Testis (tissue), 2 donors: ENCODE results near the gene SVIL.

Experiments used
- CTCF ChIP-seq, 3 experiments: fragments of 450-650 bp in 2 of 3; fragments of 200-600 bp in 1 of 3; sonication (generic) in 1 of 3; IDR thresholded peaks; one replicate each; pipeline ENCODE4 v1.5.1; 2016 to 2019; ENCODE audit warnings: antibody characterized with exemption in 3 of 3, mild to moderate bottlenecking in 2 of 3, moderate library complexity in 1 of 3
- POLR2A ChIP-seq: fragments of 450-650 bp; IDR thresholded peaks from one replicate; pipeline ENCODE4 v1.6.1; 2017; ENCODE audit warnings: antibody characterized with exemption, mild to moderate bottlenecking, moderate library complexity

GRCh38 chr10:29430101-29430500 lies 204.7 kb downstream of the SVIL start:
- TF ChIP-seq CTCF (IDR thresholded peaks at IDR 0.05) = no peak
- no peak for TF ChIP-seq POLR2A
